Naive thymus-derived CD4-positive, alpha-beta T cell (primary cell): Measurements from ENCODE around the gene LRRC15. TPM values are rescaled to one million over a fixed set of nuclear protein-coding genes. Genes with fewer than 3 reads are reported as not detected.

ENCODE experiments used
- ATAC-seq: fragments of 150-1000 bp; cut with Tn5 transposase; 2 replicates; pipeline ENCODE4 v1.10.0; 2021; ENCODE audit warnings: mild to moderate bottlenecking, moderate library complexity
- CTCF ChIA-PET: fragments of 350-600 bp; sonication (Branson Sonifier 250); formaldehyde crosslinking; loops from one replicate; lab custom pipeline; 2021; ENCODE audit warnings: antibody characterized with exemption; lab: Charles Lee
- POLR2A ChIA-PET: fragments of 350-600 bp; sonication (Branson Sonifier 250); formaldehyde crosslinking; loops from one replicate; lab custom pipeline; 2021; ENCODE audit warnings: antibody characterized with exemption, inconsistent platforms; lab: Charles Lee
- DNase-seq, 9 donors: peaks; one replicate each; pipeline versions ENCODE4 v3.0.0 to v3.0.0-alpha.2; 2020 to 2022; ENCODE audit warnings: mixed read lengths in 1 of 9
- H3K27ac ChIP-seq: one replicate; pipeline ENCODE4 v1.7.0; 2013; ENCODE audit warnings: mild to moderate bottlenecking, low read depth, low read length, moderate library complexity
- H3K27me3 ChIP-seq, 2 donors: one replicate each; pipeline ENCODE4 v1.7.0; 2013; ENCODE audit warnings: low read length in 2 of 2, mild to moderate bottlenecking in 2 of 2, moderate library complexity in 2 of 2; ENCODE audit not compliant: control insufficient read depth in 2 of 2, insufficient read depth in 2 of 2
- H3K36me3 ChIP-seq, 3 experiments: 1 replicate in 2 of 3; 2 replicates in 1 of 3; pipeline ENCODE4 v1.7.0; 2013; ENCODE audit warnings: low read length in 3 of 3, mild to moderate bottlenecking in 3 of 3, moderate library complexity in 1 of 3; ENCODE audit not compliant: insufficient read depth in 3 of 3, control insufficient read depth in 2 of 3
- H3K4me1 ChIP-seq, 2 donors: one replicate each; pipeline ENCODE4 v1.7.0; 2013; ENCODE audit warnings: low read length in 2 of 2, mild to moderate bottlenecking in 2 of 2, moderate library complexity in 1 of 2; ENCODE audit not compliant: control insufficient read depth in 2 of 2, insufficient read depth in 2 of 2
- H3K4me3 ChIP-seq: 2 replicates; pipeline ENCODE4 v1.7.0; 2013; ENCODE audit warnings: mild to moderate bottlenecking, low read length
- H3K9me3 ChIP-seq, 3 experiments: 1 replicate in 2 of 3; 2 replicates in 1 of 3; pipeline ENCODE4 v1.7.0; 2013; ENCODE audit warnings: low read length in 3 of 3; ENCODE audit not compliant: control insufficient read depth in 2 of 3
- H3K27ac Mint-ChIP-seq, 9 donors: one replicate each; pipeline ENCODE4 v1.8.0; 2020 to 2022; ENCODE audit warnings: mixed read lengths in 9 of 9, mild to moderate bottlenecking in 8 of 9, moderate library complexity in 5 of 9, inconsistent platforms in 2 of 9
- H3K27me3 Mint-ChIP-seq, 5 donors: one replicate each; pipeline ENCODE4 v1.8.0; 2021 to 2022; ENCODE audit warnings: mixed read lengths in 5 of 5, mild to moderate bottlenecking in 1 of 5
- H3K36me3 Mint-ChIP-seq, 5 donors: one replicate each; pipeline ENCODE4 v1.8.0; 2020 to 2022; ENCODE audit warnings: mixed read lengths in 5 of 5, mild to moderate bottlenecking in 3 of 5, inconsistent platforms in 1 of 5
- H3K4me1 Mint-ChIP-seq, 7 donors: one replicate each; pipeline ENCODE4 v1.8.0; 2020 to 2022; ENCODE audit warnings: mixed read lengths in 7 of 7, mild to moderate bottlenecking in 3 of 7, inconsistent platforms in 1 of 7
- H3K4me3 Mint-ChIP-seq, 10 donors: one replicate each; pipeline ENCODE4 v1.8.0; 2020 to 2022; ENCODE audit warnings: mild to moderate bottlenecking in 10 of 10, mixed read lengths in 10 of 10, moderate library complexity in 6 of 10, inconsistent platforms in 2 of 10
- H3K9me3 Mint-ChIP-seq, 11 donors: one replicate each; pipeline ENCODE4 v1.8.0; 2020 to 2022; ENCODE audit warnings: mixed read lengths in 11 of 11, mild to moderate bottlenecking in 4 of 11, inconsistent platforms in 1 of 11, moderate library complexity in 1 of 11
- intact Hi-C, 2 donors: fragments of 100-400 bp; cut with micrococcal nuclease; formaldehyde crosslinking; loops; one replicate each; pipeline ENCODE4 v1.15.1; 2023
- polyA plus RNA-seq, 2 donors: library from polyadenylated mRNA; unstranded; fragments of 300-500 nt; fragmentation: Illumina TruSeq; gene quantifications; one replicate each; pipeline ENCODE4 v1.2.3, GENCODE V29; 2021
- total RNA-seq, 6 experiments: library from RNA in 5 of 6; stranded (reverse) in 5 of 6; gene quantifications; 1 replicate in 5 of 6; 2 replicates in 1 of 6; pipeline ENCODE4 v1.2.3 and lab custom pipeline; 2021 to 2026

Gene LRRC15
- total and polyA plus RNA-seq, 7 experiments from 2014 or later = not detected

DNA sequence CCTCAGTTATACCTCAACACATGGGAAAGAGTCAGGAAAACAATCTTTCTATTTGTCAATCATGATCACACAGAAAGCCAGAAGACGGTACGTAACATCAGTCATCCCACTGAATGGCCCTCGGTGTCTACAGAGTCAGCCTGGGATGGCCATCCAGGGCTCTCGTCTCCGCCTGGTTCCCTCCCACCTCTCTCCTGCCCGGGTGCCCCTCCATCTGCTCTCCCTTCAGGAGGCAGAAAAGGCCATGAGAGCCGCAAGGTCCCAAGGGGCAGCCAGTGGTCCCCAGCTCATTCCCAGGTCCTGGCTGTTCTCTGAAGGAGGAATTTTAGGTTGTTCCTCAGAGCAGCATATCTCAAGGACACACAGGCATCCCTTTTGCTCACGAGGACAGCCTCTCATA is 4.4 kb upstream of the LRRC15 start:
- no peaks in the 10 kb centered on the region for H3K4me1 ChIP-seq
- no peak overlapping the region for H3K4me3 Mint-ChIP-seq
- peaks cover 0 to 1% (median 0%) of the 10 kb centered on the region in 11 donors for H3K9me3 Mint-ChIP-seq
- H3K9me3 ChIP-seq = no peaks in the 10 kb centered on the region
- intact Hi-C loops = no loop called here
- CTCF ChIA-PET = no interaction called here
- H3K27ac ChIP-seq = no peak overlapping the region
- H3K27ac Mint-ChIP-seq = no peak overlapping the region
- no peaks in the 10 kb centered on the region for H3K36me3 ChIP-seq
- POLR2A ChIA-PET = no interaction called here
- no peaks in the 10 kb centered on the region for H3K27me3 ChIP-seq
- ATAC-seq (no peak), DNase-seq (no peak)
- peaks cover 14 to 40% (median 21%) of the 10 kb centered on the region in 5 donors for H3K27me3 Mint-ChIP-seq
- H3K36me3 Mint-ChIP-seq = no peaks in the 10 kb centered on the region
- peaks cover 0 to 5% (median 0%) of the 10 kb centered on the region in 7 donors for H3K4me1 Mint-ChIP-seq
- no peak overlapping the region for H3K4me3 ChIP-seq

DNA sequence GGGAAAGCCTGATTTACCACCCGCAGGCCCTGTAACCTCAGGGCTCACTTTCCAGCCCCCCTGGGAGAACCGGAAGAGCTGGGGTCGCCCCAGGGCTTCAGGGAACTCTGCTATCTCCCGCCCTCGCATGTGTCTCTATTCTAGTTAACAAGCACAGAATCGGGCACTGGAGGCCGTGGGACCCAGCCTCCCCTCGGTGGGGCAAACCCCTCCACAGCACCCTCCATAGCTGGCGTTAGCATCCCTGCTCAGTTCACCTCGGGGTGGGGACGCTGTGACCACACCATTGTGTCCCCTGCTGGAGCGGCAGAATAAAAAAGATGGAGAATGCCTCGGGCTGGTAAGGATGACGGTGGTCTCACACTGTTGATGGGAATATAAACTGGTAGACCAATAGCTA is 3.5 kb upstream of the LRRC15 start:
- H3K9me3 Mint-ChIP-seq = peaks cover 0 to 1% (median 0%) of the 10 kb centered on the region in 11 donors
- H3K27me3 Mint-ChIP-seq = peaks cover 21 to 48% (median 29%) of the 10 kb centered on the region in 5 donors
- DNase-seq = no peak
- H3K27ac Mint-ChIP-seq = no peak overlapping the region
- no peaks in the 10 kb centered on the region for H3K36me3 Mint-ChIP-seq
- no peak overlapping the region for H3K4me3 ChIP-seq
- H3K4me1 Mint-ChIP-seq = peaks cover 0 to 5% (median 0%) of the 10 kb centered on the region in 7 donors
- no peaks in the 10 kb centered on the region for H3K4me1 ChIP-seq
- no peak overlapping the region for H3K4me3 Mint-ChIP-seq
- H3K27me3 ChIP-seq = no peaks in the 10 kb centered on the region
- no peak overlapping the region for H3K27ac ChIP-seq
- CTCF ChIA-PET = interaction anchor here (1.4 kb wide), 1 partner anchor 31 kb away, joined by 3 read pairs; no protein-coding TSS in a partner anchor
- POLR2A ChIA-PET = no interaction called here
- H3K36me3 ChIP-seq = no peaks in the 10 kb centered on the region
- intact Hi-C loops = no loop called here
- H3K9me3 ChIP-seq = no peaks in the 10 kb centered on the region
- ATAC-seq = no peak

DNA sequence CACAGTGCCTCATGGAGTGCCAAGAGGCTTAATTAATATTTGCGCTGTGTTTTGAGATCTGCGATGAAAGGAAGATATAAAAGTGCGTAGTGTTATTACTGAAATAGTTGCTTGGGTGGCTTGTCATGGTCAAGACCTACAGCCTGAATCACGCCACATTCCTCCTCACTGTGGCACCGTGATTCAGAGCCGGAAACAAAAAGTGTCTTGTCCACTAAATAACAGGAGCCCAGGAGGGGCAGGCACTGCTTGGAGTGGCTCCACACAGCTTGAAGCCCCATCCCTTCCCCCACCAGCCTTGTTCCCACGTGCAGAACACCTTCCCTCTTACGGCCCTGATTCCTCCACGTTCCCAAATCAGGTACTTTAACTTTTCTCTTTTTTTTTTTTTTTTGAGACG is 1.2 kb upstream of the LRRC15 start:
- Mint-ChIP-seq H3K27ac (no peak overlapping the region), H3K27me3 (peaks cover 26 to 50% (median 36%) of the 10 kb centered on the region in 5 donors), H3K9me3 (peaks cover 0 to 1% (median 0%) of the 10 kb centered on the region in 11 donors), H3K4me3 (no peak overlapping the region), H3K36me3 (no peaks in the 10 kb centered on the region), H3K4me1 (peaks cover 0 to 5% (median 0%) of the 10 kb centered on the region in 7 donors)
- Histone ChIP-seq H3K4me3 (no peak overlapping the region), H3K4me1 (no peaks in the 10 kb centered on the region), H3K27ac (no peak overlapping the region), H3K9me3 (no peaks in the 10 kb centered on the region), H3K36me3 (no peaks in the 10 kb centered on the region), H3K27me3 (no peaks in the 10 kb centered on the region)
- ATAC-seq = no peak
- ChIA-PET CTCF (no interaction called here), POLR2A (no interaction called here)
- intact Hi-C loops = no loop called here
- no peak for DNase-seq

DNA sequence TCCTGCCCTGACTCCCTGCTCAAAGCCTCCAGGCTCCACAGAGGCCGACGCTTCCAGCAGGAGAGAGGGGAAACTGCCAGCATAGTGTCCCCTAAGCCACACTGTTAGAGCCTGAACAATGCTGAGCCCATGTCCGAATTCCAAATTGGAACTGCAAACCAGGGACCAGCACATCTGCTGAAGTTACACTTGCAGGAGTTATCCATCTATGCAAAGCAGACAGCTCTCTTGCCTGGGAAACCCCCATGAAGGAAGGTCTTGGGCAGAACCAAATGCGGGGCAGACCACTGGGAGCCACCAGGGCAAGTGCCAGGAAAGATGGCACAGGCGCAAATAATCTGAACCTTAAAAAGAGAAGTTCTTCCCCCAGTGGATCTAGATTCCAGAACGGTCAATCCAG is 625 bp downstream of the LRRC15 start:
- DNase-seq (no peak), ATAC-seq (no peak)
- Mint-ChIP-seq H3K27ac (no peak overlapping the region), H3K27me3 (peaks cover 26 to 42% (median 36%) of the 10 kb centered on the region in 5 donors), H3K4me3 (no peak overlapping the region), H3K4me1 (peaks cover 0 to 5% (median 0%) of the 10 kb centered on the region in 7 donors), H3K9me3 (peaks cover 0 to 1% (median 0%) of the 10 kb centered on the region in 11 donors), H3K36me3 (no peaks in the 10 kb centered on the region)
- intact Hi-C loops = loop anchor here in 1 of 2 donors (1.0 kb wide), 1 partner anchor 35 kb away; no protein-coding TSS in a partner anchor
- Histone ChIP-seq H3K9me3 (no peaks in the 10 kb centered on the region), H3K4me1 (no peaks in the 10 kb centered on the region), H3K27me3 (no peaks in the 10 kb centered on the region), H3K36me3 (no peaks in the 10 kb centered on the region), H3K27ac (no peak overlapping the region), H3K4me3 (no peak overlapping the region)
- ChIA-PET POLR2A (no interaction called here), CTCF (no interaction called here)

DNA sequence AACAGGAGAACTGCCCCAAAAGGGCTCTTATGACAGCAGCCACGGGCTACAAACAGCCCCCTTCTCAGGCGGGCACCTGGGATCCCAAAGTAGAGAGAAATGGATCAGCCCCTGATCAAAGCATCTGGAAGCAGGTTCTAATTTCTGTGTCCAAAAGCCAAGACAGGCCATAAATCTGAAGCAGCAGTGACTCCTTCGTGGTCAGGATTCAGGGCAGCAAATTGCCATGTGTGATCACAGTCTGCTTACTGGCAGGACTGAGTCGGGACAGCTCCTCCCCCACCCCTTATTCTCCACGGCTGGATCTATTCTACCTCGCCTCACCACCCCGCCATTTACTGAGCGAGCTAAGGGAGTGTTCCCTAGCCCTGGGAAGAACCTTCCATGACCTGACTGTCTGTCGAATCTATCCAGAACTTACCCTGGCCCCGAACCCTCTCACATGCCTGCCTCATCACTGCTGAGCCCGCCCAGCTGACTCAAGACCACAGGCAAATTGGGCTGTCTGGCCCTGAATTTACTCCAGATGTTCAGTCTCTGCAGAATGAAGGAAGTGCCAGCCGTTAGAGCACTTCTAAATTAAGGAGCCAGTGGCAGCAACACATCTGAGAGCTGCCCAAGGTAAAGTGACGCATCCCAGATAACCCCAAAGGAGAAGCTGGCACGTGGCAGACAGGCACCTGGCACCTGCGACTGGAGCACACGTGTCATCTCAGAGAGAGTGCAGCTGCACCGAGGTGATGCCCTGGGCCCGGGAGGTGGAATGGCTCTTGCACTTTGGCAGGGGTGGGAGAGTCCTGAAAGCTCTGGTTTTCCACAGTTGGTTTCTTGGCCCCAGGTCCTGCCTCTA is 1.3 kb downstream of the LRRC15 start:
- Mint-ChIP-seq H3K4me1 (peaks cover 0 to 5% (median 0%) of the 10 kb centered on the region in 7 donors), H3K9me3 (peaks cover 0 to 1% (median 0%) of the 10 kb centered on the region in 11 donors), H3K4me3 (no peak overlapping the region), H3K36me3 (no peaks in the 10 kb centered on the region), H3K27ac (no peak overlapping the region), H3K27me3 (peaks cover 26 to 42% (median 36%) of the 10 kb centered on the region in 5 donors)
- H3K27me3 ChIP-seq = no peaks in the 10 kb centered on the region
- no peaks in the 10 kb centered on the region for H3K36me3 ChIP-seq
- CTCF ChIA-PET = no interaction called here
- ATAC-seq (no peak), DNase-seq (no peak)
- H3K4me1 ChIP-seq = no peaks in the 10 kb centered on the region
- POLR2A ChIA-PET = no interaction called here
- H3K4me3 ChIP-seq = no peak overlapping the region
- intact Hi-C loops = no loop called here
- no peaks in the 10 kb centered on the region for H3K9me3 ChIP-seq
- no peak overlapping the region for H3K27ac ChIP-seq

DNA sequence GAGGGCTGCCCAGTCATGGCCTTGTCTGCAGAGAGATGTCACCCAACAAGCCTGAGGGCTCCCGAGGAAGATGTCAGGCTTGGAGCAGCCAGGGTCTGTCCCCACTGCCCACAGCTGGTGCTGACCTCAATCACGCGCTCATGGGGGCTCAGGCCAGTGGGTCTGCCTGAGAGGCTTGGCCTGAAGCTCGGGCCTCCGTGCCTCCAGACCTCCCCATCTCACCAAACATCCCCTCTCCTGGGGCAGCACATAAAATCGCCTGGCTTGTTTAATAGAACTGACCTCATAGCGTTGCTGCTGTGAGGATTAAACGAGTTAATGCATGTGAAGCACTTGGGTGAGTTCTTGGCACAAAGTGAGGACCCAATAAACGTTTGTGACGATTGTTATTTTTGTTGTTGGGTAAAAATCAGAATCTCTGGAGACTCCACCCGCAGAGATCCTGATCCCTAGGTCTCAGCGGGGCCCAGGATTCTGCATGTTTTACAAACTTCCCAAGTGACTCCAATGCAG is 3.5 kb downstream of the LRRC15 start:
- H3K27ac ChIP-seq = no peak overlapping the region
- ChIA-PET CTCF (interaction anchor here (1.0 kb wide), 1 partner anchor 22 kb away, joined by 4 read pairs; no protein-coding TSS in a partner anchor), POLR2A (no interaction called here)
- no peak overlapping the region for H3K4me3 ChIP-seq
- no peak overlapping the region for H3K27ac Mint-ChIP-seq
- intact Hi-C loops = no loop called here
- no peaks in the 10 kb centered on the region for H3K4me1 ChIP-seq
- no peak overlapping the region for H3K4me3 Mint-ChIP-seq
- no peak for DNase-seq
- no peaks in the 10 kb centered on the region for H3K36me3 Mint-ChIP-seq
- ATAC-seq = no peak
- peaks cover 0 to 5% (median 0%) of the 10 kb centered on the region in 7 donors for H3K4me1 Mint-ChIP-seq
- peaks cover 26 to 36% (median 31%) of the 10 kb centered on the region in 5 donors for H3K27me3 Mint-ChIP-seq
- H3K9me3 Mint-ChIP-seq = no peaks in the 10 kb centered on the region
- no peaks in the 10 kb centered on the region for H3K36me3 ChIP-seq
- no peaks in the 10 kb centered on the region for H3K27me3 ChIP-seq
- H3K9me3 ChIP-seq = no peaks in the 10 kb centered on the region
